GM12878 (cell line): ENCODE data around the gene SC5D. TPM values are rescaled to one million over a fixed set of nuclear protein-coding genes. Genes with fewer than 3 reads are reported as not detected.

Source experiments
- BCL3 ChIP-seq: IDR thresholded peaks from 2 replicates; pipeline ENCODE4 v1.6.1; 2011; ENCODE audit warnings: borderline replicate concordance, low read depth, mild to moderate bottlenecking, moderate library complexity, low read length; ENCODE audit not compliant: insufficient read depth, poor library complexity, severe bottlenecking
- BHLHE40 ChIP-seq, 2 experiments: fragments of 450-650 bp in 1 of 2; IDR thresholded peaks; 2 replicates each; pipeline ENCODE4 v1.6.1; 2011 to 2017; ENCODE audit warnings: low read depth in 2 of 2, borderline replicate concordance in 1 of 2, improper control_type of control experiment in 1 of 2, low read length in 1 of 2, mild to moderate bottlenecking in 1 of 2
- CBFB ChIP-seq: IDR thresholded peaks from 2 replicates; pipeline ENCODE4 v1.6.1; 2016; ENCODE audit warnings: antibody characterized with exemption, low read depth
- CBX3 ChIP-seq: fragments of 200-600 bp; sonication (generic); IDR thresholded peaks from 2 replicates; pipeline ENCODE4 v1.6.1; 2016; ENCODE audit warnings: low read depth, borderline replicate concordance
- CREM ChIP-seq: IDR thresholded peaks from 2 replicates; pipeline ENCODE4 v1.6.1; 2014; ENCODE audit warnings: antibody characterized with exemption, low read depth
- FOS ChIP-seq: IDR thresholded peaks from 3 replicates; pipeline ENCODE4 v1.6.1; 2011; ENCODE audit warnings: borderline replicate concordance; ENCODE audit not compliant: insufficient read length; ENCODE audit errors: extremely low read depth
- GATAD2B ChIP-seq: fragments of 450-650 bp; conservative IDR thresholded peaks from 2 replicates; pipeline ENCODE4 v1.6.1; 2017; ENCODE audit warnings: low read depth, mild to moderate bottlenecking, moderate library complexity
- HDAC2 ChIP-seq: fragments of 200-600 bp; sonication (generic); IDR thresholded peaks from 2 replicates; pipeline ENCODE4 v1.6.1; 2017
- HDGF ChIP-seq: fragments of 450-650 bp; IDR thresholded peaks from 2 replicates; pipeline ENCODE4 v1.6.1; 2016; ENCODE audit warnings: antibody characterized with exemption
- JUNB ChIP-seq: IDR thresholded peaks from 2 replicates; pipeline ENCODE4 v1.6.1; 2016; ENCODE audit warnings: antibody characterized with exemption, mild to moderate bottlenecking
- MEF2B ChIP-seq: fragments of 450-650 bp; IDR thresholded peaks from 2 replicates; pipeline ENCODE4 v1.6.1; 2018; ENCODE audit warnings: mild to moderate bottlenecking, moderate library complexity; ENCODE audit not compliant: partially characterized antibody, poor library complexity, severe bottlenecking
- PAX5 ChIP-seq: IDR thresholded peaks from 2 replicates; pipeline ENCODE4 v1.6.1; 2011; ENCODE audit warnings: low read depth, low read length, borderline replicate concordance
- PML ChIP-seq: IDR thresholded peaks from 2 replicates; pipeline ENCODE4 v1.6.1; 2012; ENCODE audit warnings: low read length, inconsistent platforms
- POLR2A ChIP-seq: IDR thresholded peaks from 2 replicates; pipeline ENCODE4 v1.6.1; 2011; ENCODE audit warnings: low read depth, mild to moderate bottlenecking, low read length
- POLR2AphosphoS5 ChIP-seq: IDR thresholded peaks from 2 replicates; pipeline ENCODE4 v1.6.1; 2011; ENCODE audit warnings: mild to moderate bottlenecking, low read length, inconsistent platforms
- POU2F2 ChIP-seq: IDR thresholded peaks from 3 replicates; pipeline ENCODE4 v1.6.1; 2011; ENCODE audit warnings: low read depth, mild to moderate bottlenecking, low read length, borderline replicate concordance
- RAD51 ChIP-seq: fragments of 450-650 bp; IDR thresholded peaks from 2 replicates; pipeline ENCODE4 v1.6.1; 2016; ENCODE audit warnings: moderate library complexity, mild to moderate bottlenecking, inconsistent platforms
- SPI1 ChIP-seq: IDR thresholded peaks from 2 replicates; pipeline ENCODE4 v1.6.1; 2011; ENCODE audit warnings: low read depth, mild to moderate bottlenecking, low read length, moderate library complexity, borderline replicate concordance; ENCODE audit not compliant: insufficient read depth
- SREBF1 ChIP-seq: IDR thresholded peaks from 2 replicates; pipeline ENCODE4 v1.6.1; 2012; ENCODE audit warnings: mild to moderate bottlenecking, low read length
- SRF ChIP-seq, 2 experiments: IDR thresholded peaks; 2 replicates each; pipeline ENCODE4 v1.6.1; 2011; ENCODE audit warnings: low read depth in 2 of 2, low read length in 2 of 2, mild to moderate bottlenecking in 1 of 2, moderate library complexity in 1 of 2
- SUPT20H ChIP-seq: IDR thresholded peaks from 2 replicates; pipeline ENCODE4 v1.6.1; 2011; ENCODE audit warnings: low read depth, mild to moderate bottlenecking, low read length, moderate library complexity, borderline replicate concordance; ENCODE audit not compliant: control insufficient read depth
- TAF1 ChIP-seq: IDR thresholded peaks from 2 replicates; pipeline ENCODE4 v1.6.1; 2011; ENCODE audit warnings: mild to moderate bottlenecking, low read depth, low read length, borderline replicate concordance
- TBL1XR1 ChIP-seq: IDR thresholded peaks from 2 replicates; pipeline ENCODE4 v1.6.1; 2012; ENCODE audit warnings: low read depth, low read length, improper control_type of control experiment
- ZNF217 ChIP-seq: fragments of 450-650 bp; IDR thresholded peaks from 2 replicates; pipeline ENCODE4 v1.6.1; 2017; ENCODE audit warnings: antibody characterized with exemption, mild to moderate bottlenecking
- ZNF384 ChIP-seq: IDR thresholded peaks from 2 replicates; pipeline ENCODE4 v1.6.1; 2012; ENCODE audit warnings: low read depth, mild to moderate bottlenecking, low read length, improper control_type of control experiment, borderline replicate concordance
- polyA plus RNA-seq, 11 experiments: library from polyadenylated mRNA; depleted of rRNA in 4 of 11; unstranded in 6 of 11; stranded (reverse) in 5 of 11; fragments of >200 nt; fragmentation: Nextera tagmentation in 4 of 11; fragmentation: Illumina TruSeq in 1 of 11; extraction: Ambion mirVana in 4 of 11; extraction: Trizol in 1 of 11; gene quantifications; 1 replicate in 1 of 11; 2 replicates in 10 of 11; pipeline versions ENCODE4 v1.2.1 to v1.2.3, GENCODE V29; 2011 to 2016; ENCODE audit warnings: inconsistent platforms in 2 of 11, missing spikeins in 2 of 11, low read depth in 1 of 11
- total RNA-seq, 4 experiments: library from RNA; depleted of rRNA in 3 of 4; stranded (reverse); fragments of >200 nt in 3 of 4; fragmentation: Illumina TruSeq in 1 of 4; extraction: Trizol in 1 of 4; gene quantifications; 2 replicates each; pipeline versions ENCODE4 v1.2.1 to v1.2.3, GENCODE V29; 2013 to 2021
- TF ChIP-seq, protein P1 (sequence below): fragments of 450-650 bp; IDR thresholded peaks from 2 replicates; pipeline ENCODE4 v1.6.1; 2017; ENCODE audit warnings: antibody characterized with exemption, mild to moderate bottlenecking, moderate library complexity
- TF ChIP-seq, protein P2 (sequence below): IDR thresholded peaks from 2 replicates; pipeline ENCODE4 v1.6.1; 2011; ENCODE audit warnings: low read depth, mild to moderate bottlenecking, low read length, moderate library complexity, borderline replicate concordance; ENCODE audit errors: extremely low read depth

SC5D gene
- total and polyA plus RNA-seq, 10 of the 15 experiments (the other 5 are each of a cell fraction or from before 2014, with no cell fraction given) = 23.7 to 134 (median 30.8) TPM

DNA sequence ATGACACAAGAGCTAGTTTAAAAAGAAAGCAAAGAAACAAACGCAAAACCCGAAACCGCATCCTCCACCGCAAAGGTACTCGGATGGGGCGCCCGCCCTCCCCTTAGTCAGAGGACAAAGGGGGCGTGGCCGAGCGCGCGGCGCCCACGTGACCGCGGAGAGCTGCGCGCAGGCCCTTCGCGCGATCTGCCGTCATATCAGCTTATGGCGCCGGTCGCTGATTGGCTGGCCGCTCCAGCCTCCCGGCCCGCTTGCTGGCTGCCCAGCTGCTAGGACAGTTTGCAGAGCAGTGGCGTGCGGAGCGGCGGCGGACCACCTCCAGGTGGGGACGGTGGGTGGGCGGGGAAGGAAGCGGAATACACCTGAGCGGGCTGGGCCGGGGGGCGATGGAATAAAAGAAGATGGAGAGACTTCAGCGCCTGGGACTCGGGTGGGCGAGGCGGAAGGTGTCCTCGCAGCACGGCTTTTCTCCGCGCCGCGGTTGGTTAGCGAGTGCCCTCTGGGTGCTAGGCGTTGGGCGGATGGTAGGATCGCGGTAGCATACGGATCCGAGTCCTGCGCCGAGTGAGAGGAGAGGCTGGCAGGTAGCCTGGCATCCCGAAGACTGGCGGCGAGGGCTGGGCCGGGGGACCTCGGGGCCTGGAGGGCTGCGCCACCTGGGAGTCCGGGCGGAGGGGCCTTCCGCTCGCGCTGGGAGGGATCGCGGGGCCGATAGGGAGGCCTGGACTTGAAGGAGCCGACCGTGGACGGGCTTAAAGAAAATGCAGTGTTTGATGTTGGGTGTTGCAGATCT lies at the start of gene SC5D (continued):
- TF ChIP-seq MEF2B (no peak), SRF (IDR thresholded peaks at IDR 0.05; ENCODE audit: low read depth in 2 of 2, low read length in 2 of 2) (no peak), TAF1 (peak; percentile 81; the same call in 1 of the 2 replicates), POLR2AphosphoS5 (peak; percentile 73), RAD51 (peak; percentile 92), POLR2A (peak; percentile 96), ZNF384 (no peak), TBL1XR1 (no peak; the same call in 1 of the 2 replicates), ZNF217 (no peak), CBX3 (no peak), HDGF (no peak; the same call in 1 of the 2 replicates), PML (peak; percentile 93), SPI1 (no peak), POU2F2 (peak; percentile 39; the same call in 1 of the 3 replicates), JUNB (no peak), SUPT20H (no peak), CREM (peak; percentile 67; the same call in 1 of the 2 replicates), BCL3 (no peak), HDAC2 (no peak), SREBF1 (no peak), GATAD2B (peak; percentile 72; the same call in 1 of the 2 replicates), CBFB (peak; percentile 95), PAX5 (peak; percentile 48; the same call in 1 of the 2 replicates), FOS (peak; percentile 33), BHLHE40 (IDR thresholded peaks at IDR 0.05; ENCODE audit: borderline replicate concordance in 1 of 2, low read depth in 2 of 2, low read length in 1 of 2) (peak; percentile 61 to 85; a peak in 3 of 4 replicates)
- TF ChIP-seq, protein P1, sequence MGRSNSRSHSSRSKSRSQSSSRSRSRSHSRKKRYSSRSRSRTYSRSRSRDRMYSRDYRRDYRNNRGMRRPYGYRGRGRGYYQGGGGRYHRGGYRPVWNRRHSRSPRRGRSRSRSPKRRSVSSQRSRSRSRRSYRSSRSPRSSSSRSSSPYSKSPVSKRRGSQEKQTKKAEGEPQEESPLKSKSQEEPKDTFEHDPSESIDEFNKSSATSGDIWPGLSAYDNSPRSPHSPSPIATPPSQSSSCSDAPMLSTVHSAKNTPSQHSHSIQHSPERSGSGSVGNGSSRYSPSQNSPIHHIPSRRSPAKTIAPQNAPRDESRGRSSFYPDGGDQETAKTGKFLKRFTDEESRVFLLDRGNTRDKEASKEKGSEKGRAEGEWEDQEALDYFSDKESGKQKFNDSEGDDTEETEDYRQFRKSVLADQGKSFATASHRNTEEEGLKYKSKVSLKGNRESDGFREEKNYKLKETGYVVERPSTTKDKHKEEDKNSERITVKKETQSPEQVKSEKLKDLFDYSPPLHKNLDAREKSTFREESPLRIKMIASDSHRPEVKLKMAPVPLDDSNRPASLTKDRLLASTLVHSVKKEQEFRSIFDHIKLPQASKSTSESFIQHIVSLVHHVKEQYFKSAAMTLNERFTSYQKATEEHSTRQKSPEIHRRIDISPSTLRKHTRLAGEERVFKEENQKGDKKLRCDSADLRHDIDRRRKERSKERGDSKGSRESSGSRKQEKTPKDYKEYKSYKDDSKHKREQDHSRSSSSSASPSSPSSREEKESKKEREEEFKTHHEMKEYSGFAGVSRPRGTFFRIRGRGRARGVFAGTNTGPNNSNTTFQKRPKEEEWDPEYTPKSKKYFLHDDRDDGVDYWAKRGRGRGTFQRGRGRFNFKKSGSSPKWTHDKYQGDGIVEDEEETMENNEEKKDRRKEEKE = no peak
- TF ChIP-seq, protein P2, sequence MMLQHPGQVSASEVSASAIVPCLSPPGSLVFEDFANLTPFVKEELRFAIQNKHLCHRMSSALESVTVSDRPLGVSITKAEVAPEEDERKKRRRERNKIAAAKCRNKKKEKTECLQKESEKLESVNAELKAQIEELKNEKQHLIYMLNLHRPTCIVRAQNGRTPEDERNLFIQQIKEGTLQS = peak; percentile 81; the same call in 1 of the 2 replicates
